ENCODE data around the gene GLIPR2.
"Not testable (repeated sequence)": the region's sequence is repeated elsewhere in the genome, so short reads cannot be mapped to it uniquely, and the experiment has no call there.

GLIPR2 gene

GRCh38 chr9:36145970-36146369 lies 9.4 kb downstream of the GLIPR2 start:
- no peak for DNase-seq

- DNase-seq, result no peak
Measured at GRCh38 chr9:36146651-36147050, 10.1 kb downstream of the GLIPR2 start.

- no peak for DNase-seq
Measured at GRCh38 chr9:36147441-36148175, 11.1 kb downstream of the GLIPR2 start.

- DNase-seq, result no peak
Measured at GRCh38 chr9:36148311-36149051, 11.9 kb downstream of the GLIPR2 start.

GRCh38 chr9:36149197-36149596 lies 12.7 kb downstream of the GLIPR2 start:
- no peak for DNase-seq

GRCh38 chr9:36150574-36151315 lies 14.2 kb downstream of the GLIPR2 start:
- DNase-seq, result no peak

- DNase-seq, result no peak
Measured at GRCh38 chr9:36151316-36152210, 15.0 kb downstream of the GLIPR2 start.

GRCh38 chr9:36152741-36153438 lies 16.4 kb downstream of the GLIPR2 start:
- no peak for DNase-seq

- DNase-seq, result no peak
Measured at GRCh38 chr9:36153746-36154145, 17.2 kb downstream of the GLIPR2 start.

GRCh38 chr9:36154331-36154952 lies 17.9 kb downstream of the GLIPR2 start:
- no peak for DNase-seq

- no peak for DNase-seq
Measured at GRCh38 chr9:36156116-36156515, 19.6 kb downstream of the GLIPR2 start.

- no peak for DNase-seq
Measured at GRCh38 chr9:36158122-36158521, 21.6 kb downstream of the GLIPR2 start.

- no peak for DNase-seq
Measured at GRCh38 chr9:36158917-36159316, 22.4 kb downstream of the GLIPR2 start.

- not testable (repeated sequence) for DNase-seq
Measured at GRCh38 chr9:36159509-36159908, 23.0 kb downstream of the GLIPR2 start.

- DNase-seq, result not testable (repeated sequence)
Measured at GRCh38 chr9:36160126-36160525, 23.6 kb downstream of the GLIPR2 start.

GRCh38 chr9:36161187-36161586 lies 24.7 kb downstream of the GLIPR2 start:
- no peak for DNase-seq

- DNase-seq, result no peak
Measured at GRCh38 chr9:36162211-36162738, 25.7 kb downstream of the GLIPR2 start.

- DNase-seq, result peak; percentile 94
Measured at GRCh38 chr9:36163049-36163785, 26.7 kb downstream of the GLIPR2 start.

GRCh38 chr9:36163786-36164170 lies 27.2 kb downstream of the GLIPR2 start:
- no peak for DNase-seq

GRCh38 chr9:36164372-36164771 lies 27.8 kb downstream of the GLIPR2 start:
- no peak for DNase-seq

- no peak for DNase-seq
Measured at GRCh38 chr9:36164989-36165388, 28.5 kb downstream of the GLIPR2 start.

All from islet precursor cell (in vitro differentiated cells).